Measurements from ENCODE around the gene BARHL1. TPM values are rescaled to one million over a fixed set of nuclear protein-coding genes. Genes with fewer than 3 reads are reported as not detected.

Gene BARHL1
- total RNA-seq, 1 donor from 2014 or later: not detected

- Histone ChIP-seq H3K27me3 (peaks cover 26% of the 10 kb centered on the region), H3K4me1 (no peaks in the 10 kb centered on the region), H3K4me3 (no peak overlapping the region), H3K27ac (no peak overlapping the region), H3K9me3 (no peaks in the 10 kb centered on the region), H3K36me3 (peaks cover 11 to 38% of the 10 kb centered on the region in 2 donors)
- no peak for DNase-seq (ENCODE audit: low spot score in 2 of 2)
- intact Hi-C loops (cut with DNase I): no loop called here
- TF ChIP-seq CTCF (IDR thresholded peaks at IDR 0.05): no peak
These were observed 10.0 kb downstream of the BARHL1 start for GRCh38 chr9:132592451-132592850.

GRCh38 chr9:132594412-132594811, 12.0 kb downstream of the BARHL1 start:
- no peak for TF ChIP-seq CTCF (IDR thresholded peaks at IDR 0.05)
- Histone ChIP-seq H3K27me3 (peaks cover 11% of the 10 kb centered on the region), H3K36me3 (peaks cover 18 to 48% of the 10 kb centered on the region in 2 donors)

GRCh38 chr9:132595319-132595718, 12.9 kb downstream of the BARHL1 start:
- no peak for TF ChIP-seq CTCF (IDR thresholded peaks at IDR 0.05)
- no peak overlapping the region for H3K27ac ChIP-seq
- H3K4me3 ChIP-seq: no peak overlapping the region
- no peak for DNase-seq (ENCODE audit: low spot score in 2 of 2)
- peaks cover 18 to 58% of the 10 kb centered on the region in 2 donors for H3K36me3 ChIP-seq
- peaks cover 4% of the 10 kb centered on the region for H3K27me3 ChIP-seq
- H3K4me1 ChIP-seq: no peaks in the 10 kb centered on the region
- intact Hi-C loops (cut with DNase I): no loop called here
- no peaks in the 10 kb centered on the region for H3K9me3 ChIP-seq

More at GRCh38 chr9:132594412-132594811, 12.0 kb downstream of the BARHL1 start:
- Histone ChIP-seq H3K27ac (no peak overlapping the region), H3K4me1 (no peaks in the 10 kb centered on the region), H3K9me3 (no peaks in the 10 kb centered on the region), H3K4me3 (no peak overlapping the region)
- intact Hi-C loops (cut with DNase I): no loop called here
- DNase-seq (ENCODE audit: low spot score in 2 of 2): no peak

- Histone ChIP-seq H3K4me3 (no peak overlapping the region), H3K27me3 (no peaks in the 10 kb centered on the region), H3K27ac (no peak overlapping the region), H3K9me3 (no peaks in the 10 kb centered on the region), H3K4me1 (no peaks in the 10 kb centered on the region), H3K36me3 (peaks cover 24 to 66% of the 10 kb centered on the region in 2 donors)
- intact Hi-C loops (cut with DNase I): no loop called here
- TF ChIP-seq CTCF (IDR thresholded peaks at IDR 0.05): no peak
- no peak for DNase-seq (ENCODE audit: low spot score in 2 of 2)
These were observed 13.8 kb downstream of the BARHL1 start for GRCh38 chr9:132596200-132596599.

GRCh38 chr9:132597073-132597775, 14.8 kb downstream of the BARHL1 start:
- Histone ChIP-seq H3K36me3 (peaks cover 30 to 70% of the 10 kb centered on the region in 2 donors), H3K4me1 (no peaks in the 10 kb centered on the region)
- DNase-seq (ENCODE audit: low spot score in 2 of 2): no peak

More at GRCh38 chr9:132597073-132597775, 14.8 kb downstream of the BARHL1 start:
- intact Hi-C loops (cut with DNase I): no loop called here
- Histone ChIP-seq H3K9me3 (no peaks in the 10 kb centered on the region), H3K27ac (no peak overlapping the region), H3K27me3 (no peaks in the 10 kb centered on the region), H3K4me3 (no peak overlapping the region)
- TF ChIP-seq CTCF (IDR thresholded peaks at IDR 0.05): no peak

Measured in ascending aorta (tissue), 2 donors.